Measurements from ENCODE around the gene HBP1. TPM values are rescaled to one million over a fixed set of nuclear protein-coding genes. Genes with fewer than 3 reads are reported as not detected.

The HBP1 gene
- total and polyA plus RNA-seq, 9 donors, result 46.0 to 78.4 (median 59.8) TPM

DNA sequence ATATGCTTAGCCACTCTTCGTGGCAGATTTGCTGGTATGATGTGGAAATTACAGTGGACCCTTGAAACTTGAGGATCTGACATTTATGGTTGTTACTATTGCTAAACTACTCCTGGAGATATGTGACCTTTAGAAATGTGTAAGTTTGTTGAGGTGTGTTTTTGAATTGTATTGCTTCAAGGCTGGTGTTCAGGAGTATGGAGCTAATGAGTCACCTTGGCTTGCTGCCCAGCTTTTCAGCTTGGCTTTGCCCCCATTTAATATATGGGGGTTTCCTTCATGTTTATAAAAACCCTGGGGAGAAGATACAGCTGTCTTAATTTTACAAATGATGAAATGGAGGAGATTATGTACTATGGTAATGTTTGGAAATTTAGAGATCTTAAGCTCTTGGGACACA, 11.6 kb downstream of the HBP1 start:
- H3K27ac ChIP-seq (ENCODE audit: low read length), result peak overlapping the region; percentile 30

DNA sequence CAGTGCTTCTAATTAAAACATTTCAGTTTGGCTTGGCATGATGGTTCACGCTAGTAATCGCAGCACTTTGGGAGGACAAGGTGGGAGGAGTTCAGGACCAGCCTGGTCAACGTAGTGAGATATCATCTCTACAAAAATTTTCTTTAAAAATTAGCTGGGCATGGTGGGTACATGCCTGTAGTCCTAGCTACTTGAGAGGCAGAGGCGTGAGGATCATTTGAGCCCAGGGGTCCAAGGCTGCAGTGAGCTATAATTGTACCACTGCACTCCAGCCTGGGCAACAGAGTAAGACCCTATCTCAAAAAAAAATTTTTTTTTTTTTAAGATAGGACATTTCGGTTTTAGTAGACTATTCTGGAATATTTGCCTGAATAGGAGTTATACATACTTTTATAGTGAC, 12.4 kb downstream of the HBP1 start:
- H3K36me3 ChIP-seq (ENCODE audit: control insufficient read depth, insufficient read depth, low read length), result peaks cover 8% of the 10 kb centered on the region
- H3K4me1 ChIP-seq (ENCODE audit: control insufficient read depth, insufficient read depth, low read length), result no peaks in the 10 kb centered on the region
- no peak for DNase-seq
- H3K9me3 ChIP-seq (replicated peaks; ENCODE audit: control insufficient read depth, low read depth, low read length), result no peaks in the 10 kb centered on the region
- no peaks in the 10 kb centered on the region for H3K27me3 ChIP-seq (ENCODE audit: control insufficient read depth, insufficient read depth, low read length)
- H3K4me3 ChIP-seq (ENCODE audit: low read length), result no peak overlapping the region
- H3K27ac ChIP-seq (ENCODE audit: low read length), result no peak overlapping the region
- no CpG with 5 or more reads among the region's 5 CpGs for WGBS (ENCODE audit: insufficient coverage)

More for the DNA sequence above, 11.6 kb downstream of the HBP1 start:
- Histone ChIP-seq H3K36me3 (ENCODE audit: control insufficient read depth, insufficient read depth, low read length) (peaks cover 6% of the 10 kb centered on the region), H3K4me1 (ENCODE audit: control insufficient read depth, insufficient read depth, low read length) (no peaks in the 10 kb centered on the region), H3K27me3 (ENCODE audit: control insufficient read depth, insufficient read depth, low read length) (no peaks in the 10 kb centered on the region), H3K4me3 (ENCODE audit: low read length) (no peak overlapping the region), H3K9me3 (replicated peaks; ENCODE audit: control insufficient read depth, low read depth, low read length) (no peaks in the 10 kb centered on the region)
- WGBS (ENCODE audit: insufficient coverage), result 40% methylated on average over 1 of the region's 1 CpG
- peak; percentile 59 for DNase-seq

DNA sequence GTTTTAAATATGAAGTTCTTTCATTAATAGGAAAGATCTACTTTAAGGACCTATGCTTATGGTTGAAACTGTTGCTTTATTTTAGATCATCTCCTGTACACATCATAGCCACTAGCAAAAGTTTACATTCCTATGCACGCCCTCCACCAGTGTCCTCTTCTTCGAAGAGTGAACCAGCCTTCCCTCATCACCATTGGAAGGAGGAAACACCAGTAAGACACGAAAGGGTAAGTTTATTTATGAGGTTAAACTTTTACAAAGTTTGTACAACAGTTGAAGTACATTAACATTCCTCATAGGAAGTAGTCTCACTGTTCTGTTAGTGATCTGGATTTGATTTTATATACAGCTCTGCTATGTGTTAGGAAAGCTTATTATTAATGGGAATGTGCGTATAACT, 16.9 kb downstream of the HBP1 start:
- H3K4me1 ChIP-seq (ENCODE audit: control insufficient read depth, insufficient read depth, low read length), result no peaks in the 10 kb centered on the region
- H3K27me3 ChIP-seq (ENCODE audit: control insufficient read depth, insufficient read depth, low read length), result no peaks in the 10 kb centered on the region
- no peaks in the 10 kb centered on the region for H3K9me3 ChIP-seq (replicated peaks; ENCODE audit: control insufficient read depth, low read depth, low read length)
- H3K4me3 ChIP-seq (ENCODE audit: low read length), result no peak overlapping the region
- H3K36me3 ChIP-seq (ENCODE audit: control insufficient read depth, insufficient read depth, low read length), result peaks cover 19% of the 10 kb centered on the region
- DNase-seq, result no peak
- no peak overlapping the region for H3K27ac ChIP-seq (ENCODE audit: low read length)
- no CpG with 5 or more reads among the region's 4 CpGs for WGBS (ENCODE audit: insufficient coverage)

DNA sequence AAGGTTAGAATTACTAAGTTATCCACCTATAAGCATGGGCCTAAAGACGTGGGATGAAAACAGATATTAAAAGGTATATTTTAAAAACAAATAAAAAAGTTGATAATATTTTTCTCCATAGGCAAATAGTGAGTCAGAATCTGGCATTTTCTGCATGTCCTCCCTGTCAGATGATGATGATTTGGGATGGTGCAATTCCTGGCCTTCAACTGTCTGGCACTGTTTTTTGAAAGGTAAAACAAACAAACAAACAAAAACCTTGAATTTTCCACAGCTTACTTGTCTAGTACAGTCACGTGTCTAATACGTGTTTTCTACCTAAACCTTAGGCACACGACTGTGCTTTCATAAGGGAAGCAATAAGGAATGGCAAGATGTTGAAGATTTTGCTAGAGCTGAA, 17.4 kb downstream of the HBP1 start:
- no peak for DNase-seq
- no CpG with 5 or more reads among the region's 4 CpGs for WGBS (ENCODE audit: insufficient coverage)
- Histone ChIP-seq H3K9me3 (replicated peaks; ENCODE audit: control insufficient read depth, low read depth, low read length) (no peaks in the 10 kb centered on the region), H3K4me1 (ENCODE audit: control insufficient read depth, insufficient read depth, low read length) (no peaks in the 10 kb centered on the region), H3K27me3 (ENCODE audit: control insufficient read depth, insufficient read depth, low read length) (no peaks in the 10 kb centered on the region), H3K27ac (ENCODE audit: low read length) (no peak overlapping the region), H3K4me3 (ENCODE audit: low read length) (no peak overlapping the region), H3K36me3 (ENCODE audit: control insufficient read depth, insufficient read depth, low read length) (peaks cover 23% of the 10 kb centered on the region)

DNA sequence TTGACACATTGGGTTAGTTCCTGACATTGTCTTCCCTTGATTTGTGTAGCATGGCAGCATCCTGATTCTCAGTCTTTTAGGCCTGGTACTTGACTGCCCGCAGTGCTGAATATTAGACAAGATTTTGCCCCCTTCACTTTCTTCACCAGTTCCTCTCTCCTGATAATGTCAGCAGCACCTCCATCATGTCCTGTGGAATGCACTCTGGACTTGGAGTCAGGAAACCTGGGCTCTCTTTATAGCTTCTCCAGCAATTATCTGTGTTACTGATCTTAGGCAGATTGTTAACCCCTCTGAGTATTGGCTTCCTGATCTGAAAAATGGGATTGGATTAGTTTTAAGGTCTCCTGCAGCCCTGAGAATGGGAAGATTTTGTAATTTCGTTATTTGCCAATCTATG, 19.0 kb downstream of the HBP1 start:
- H3K36me3 ChIP-seq (ENCODE audit: control insufficient read depth, insufficient read depth, low read length), result peaks cover 26% of the 10 kb centered on the region
- H3K4me3 ChIP-seq (ENCODE audit: low read length), result no peak overlapping the region
- H3K27ac ChIP-seq (ENCODE audit: low read length), result no peak overlapping the region
- H3K4me1 ChIP-seq (ENCODE audit: control insufficient read depth, insufficient read depth, low read length), result no peaks in the 10 kb centered on the region
- H3K27me3 ChIP-seq (ENCODE audit: control insufficient read depth, insufficient read depth, low read length), result no peaks in the 10 kb centered on the region
- DNase-seq, result no peak
- H3K9me3 ChIP-seq (replicated peaks; ENCODE audit: control insufficient read depth, low read depth, low read length), result no peaks in the 10 kb centered on the region
- no CpG with 5 or more reads among the region's 2 CpGs for WGBS (ENCODE audit: insufficient coverage)

DNA sequence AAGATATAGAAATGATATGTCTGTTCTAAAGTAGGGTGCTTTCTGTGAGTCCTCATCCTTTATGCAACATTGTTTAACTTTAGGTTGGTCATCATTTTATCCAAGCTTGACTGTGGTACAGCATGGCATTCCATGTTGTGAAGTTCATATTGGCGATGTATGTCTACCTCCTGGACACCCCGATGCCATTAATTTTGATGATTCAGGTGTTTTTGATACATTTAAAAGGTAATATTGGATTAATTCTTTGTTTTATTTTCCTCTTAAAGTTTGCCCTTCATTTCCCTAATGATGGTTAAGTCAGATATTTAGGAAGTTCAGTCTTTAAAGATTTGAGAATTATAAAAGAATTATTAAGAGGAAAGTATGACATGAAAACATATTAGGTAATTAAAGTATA, 21.3 kb downstream of the HBP1 start:
- Histone ChIP-seq H3K36me3 (ENCODE audit: control insufficient read depth, insufficient read depth, low read length) (peaks cover 23% of the 10 kb centered on the region), H3K27ac (ENCODE audit: low read length) (no peak overlapping the region)
- no CpG with 5 or more reads among the region's 2 CpGs for WGBS (ENCODE audit: insufficient coverage)

DNA sequence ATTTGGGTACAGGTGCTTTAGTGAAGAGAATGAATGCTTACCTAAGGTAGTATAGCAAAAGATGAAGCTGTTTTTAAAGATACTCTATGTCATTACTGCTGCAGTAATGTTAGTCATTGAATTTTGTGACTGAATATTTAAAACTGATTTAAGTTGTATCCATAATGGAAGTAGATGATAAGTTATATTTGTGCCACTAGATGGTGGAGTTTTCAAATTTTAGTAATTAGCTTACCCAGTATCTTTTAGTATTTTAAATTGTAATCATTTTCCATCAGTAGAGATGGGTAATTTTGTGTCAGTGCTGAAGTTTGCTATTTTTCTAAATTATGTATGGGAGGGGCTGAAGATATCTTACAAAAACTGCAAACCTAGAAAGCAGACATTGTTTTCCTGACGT, 25.2 kb downstream of the HBP1 start:
- no peak for DNase-seq
- no peak overlapping the region for H3K27ac ChIP-seq (ENCODE audit: low read length)
- no peaks in the 10 kb centered on the region for H3K27me3 ChIP-seq (ENCODE audit: control insufficient read depth, insufficient read depth, low read length)
- no peaks in the 10 kb centered on the region for H3K9me3 ChIP-seq (replicated peaks; ENCODE audit: control insufficient read depth, low read depth, low read length)
- no peaks in the 10 kb centered on the region for H3K4me1 ChIP-seq (ENCODE audit: control insufficient read depth, insufficient read depth, low read length)
- no peak overlapping the region for H3K4me3 ChIP-seq (ENCODE audit: low read length)
- WGBS (ENCODE audit: insufficient coverage), result no CpG with 5 or more reads among the region's 1 CpG
- peaks cover 40% of the 10 kb centered on the region for H3K36me3 ChIP-seq (ENCODE audit: control insufficient read depth, insufficient read depth, low read length)

More for the DNA sequence above, 21.3 kb downstream of the HBP1 start:
- Histone ChIP-seq H3K4me3 (ENCODE audit: low read length) (no peak overlapping the region), H3K27me3 (ENCODE audit: control insufficient read depth, insufficient read depth, low read length) (no peaks in the 10 kb centered on the region), H3K9me3 (replicated peaks; ENCODE audit: control insufficient read depth, low read depth, low read length) (no peaks in the 10 kb centered on the region), H3K4me1 (ENCODE audit: control insufficient read depth, insufficient read depth, low read length) (no peaks in the 10 kb centered on the region)
- no peak for DNase-seq

DNA sequence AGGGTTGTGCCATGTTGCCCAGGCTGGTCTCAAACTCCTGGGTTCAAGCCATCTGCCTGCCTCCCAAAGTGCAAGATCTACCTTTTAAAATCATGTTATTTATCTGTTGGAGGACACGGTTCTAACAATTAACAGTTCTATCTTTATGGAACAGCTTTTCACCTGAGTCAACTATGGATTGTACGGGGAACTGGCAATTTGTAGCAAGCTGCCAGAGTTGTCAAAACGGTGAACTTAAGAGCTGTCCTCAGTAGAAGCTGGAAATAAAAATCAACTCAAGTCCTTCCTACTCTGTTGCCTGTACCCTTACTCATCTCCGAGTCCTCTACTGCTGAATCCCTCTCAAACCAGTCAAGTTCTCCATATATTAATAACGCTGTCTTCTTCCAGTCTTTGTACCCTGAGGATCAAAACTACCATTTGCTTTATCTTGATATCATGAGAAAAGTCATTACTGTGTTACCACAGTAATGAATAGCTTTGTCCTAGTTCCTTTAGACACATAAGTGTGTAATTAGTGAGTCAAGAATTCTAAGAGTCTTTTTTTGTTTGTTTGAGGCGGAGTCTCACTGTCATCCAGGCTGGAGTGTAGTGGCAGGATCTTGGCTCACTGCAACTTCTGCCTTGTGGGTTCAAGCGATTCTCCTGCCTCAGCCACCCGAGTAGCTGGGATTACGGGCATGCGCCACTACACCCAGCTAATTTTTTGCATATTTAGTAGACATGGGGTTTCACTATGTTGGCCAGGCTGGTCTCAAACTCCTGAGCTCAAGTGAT, 28.2 kb downstream of the HBP1 start:
- Histone ChIP-seq H3K9me3 (replicated peaks; ENCODE audit: control insufficient read depth, low read depth, low read length) (no peaks in the 10 kb centered on the region), H3K27me3 (ENCODE audit: control insufficient read depth, insufficient read depth, low read length) (no peaks in the 10 kb centered on the region), H3K36me3 (ENCODE audit: control insufficient read depth, insufficient read depth, low read length) (peaks cover 42% of the 10 kb centered on the region), H3K27ac (ENCODE audit: low read length) (no peak overlapping the region), H3K4me1 (ENCODE audit: control insufficient read depth, insufficient read depth, low read length) (no peaks in the 10 kb centered on the region), H3K4me3 (ENCODE audit: low read length) (no peak overlapping the region)
- WGBS (ENCODE audit: insufficient coverage), result 80% methylated on average over 1 of the region's 10 CpGs
- DNase-seq, result no peak

DNA sequence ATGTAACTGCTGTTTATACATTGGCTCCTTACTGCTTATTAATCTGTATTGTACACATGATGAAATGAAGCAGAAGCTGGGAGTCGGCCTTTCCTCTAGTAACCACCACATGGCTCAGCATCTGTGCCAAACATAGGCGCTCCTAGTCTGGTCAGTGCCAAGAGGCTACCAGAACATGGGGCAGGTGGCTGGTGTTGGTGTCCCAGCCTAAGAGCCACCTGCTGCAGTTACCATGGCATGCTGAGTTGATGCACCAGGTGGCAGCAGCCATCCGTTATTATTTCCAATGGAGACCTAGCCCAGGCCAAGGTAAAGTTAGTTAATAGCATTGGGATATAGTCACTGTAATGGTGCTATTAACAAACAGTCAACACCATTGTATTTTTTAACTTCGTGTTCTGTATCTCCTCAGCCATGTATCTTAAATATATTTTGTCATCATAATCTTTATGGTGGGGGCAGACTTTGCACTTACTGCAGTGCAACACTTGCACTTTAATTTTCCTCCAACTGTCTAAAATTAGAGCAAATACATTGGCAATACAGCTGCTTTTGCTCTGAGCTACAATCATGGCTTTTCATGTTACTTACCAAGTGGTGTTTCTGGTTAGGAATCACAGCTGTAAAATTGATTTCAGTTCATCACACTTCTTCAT, 33.1 kb downstream of the HBP1 start:
- DNase-seq, result peak; percentile 55
- Histone ChIP-seq H3K27me3 (ENCODE audit: control insufficient read depth, insufficient read depth, low read length) (no peaks in the 10 kb centered on the region), H3K36me3 (ENCODE audit: control insufficient read depth, insufficient read depth, low read length) (peaks cover 60% of the 10 kb centered on the region), H3K4me1 (ENCODE audit: control insufficient read depth, insufficient read depth, low read length) (no peaks in the 10 kb centered on the region), H3K27ac (ENCODE audit: low read length) (no peak overlapping the region), H3K4me3 (ENCODE audit: low read length) (no peak overlapping the region), H3K9me3 (replicated peaks; ENCODE audit: control insufficient read depth, low read depth, low read length) (no peaks in the 10 kb centered on the region)
- WGBS (ENCODE audit: insufficient coverage), result 88% methylated on average over 1 of the region's 4 CpGs

DNA sequence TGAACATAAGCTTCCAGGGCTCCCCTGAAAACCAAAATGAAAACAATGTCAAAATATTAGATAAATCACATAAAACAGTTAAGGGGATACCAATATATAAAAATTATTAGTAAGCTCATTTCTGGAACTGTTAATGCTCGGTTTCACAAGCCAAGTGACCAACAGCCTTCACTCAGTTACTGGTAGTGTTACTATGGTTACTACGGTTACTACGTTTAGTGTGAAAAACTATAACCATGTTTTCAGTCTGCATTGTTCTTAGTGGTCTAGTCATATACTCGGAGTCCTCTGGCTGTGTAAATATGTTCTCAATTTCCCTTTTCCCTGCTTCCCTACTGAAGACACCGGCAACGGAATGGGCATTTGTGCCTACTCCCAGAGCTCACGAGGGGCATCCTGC, 34.8 kb downstream of the HBP1 start:
- DNase-seq, result no peak
- Histone ChIP-seq H3K9me3 (replicated peaks; ENCODE audit: control insufficient read depth, low read depth, low read length) (no peaks in the 10 kb centered on the region), H3K27ac (ENCODE audit: low read length) (no peak overlapping the region), H3K36me3 (ENCODE audit: control insufficient read depth, insufficient read depth, low read length) (peaks cover 50% of the 10 kb centered on the region), H3K4me1 (ENCODE audit: control insufficient read depth, insufficient read depth, low read length) (no peaks in the 10 kb centered on the region), H3K4me3 (ENCODE audit: low read length) (no peak overlapping the region), H3K27me3 (ENCODE audit: control insufficient read depth, insufficient read depth, low read length) (no peaks in the 10 kb centered on the region)
- 93% methylated on average over 3 of the region's 7 CpGs for WGBS (ENCODE audit: insufficient coverage)
